A673 (cell line): ENCODE results near the gene DNAAF6. TPM values are rescaled to one million over a fixed set of nuclear protein-coding genes. Genes with fewer than 3 reads are reported as not detected.
"Not testable (repeated sequence)": the region's sequence is repeated elsewhere in the genome, so short reads cannot be mapped to it uniquely, and the experiment has no call there.

ENCODE experiments used
- Bru-seq: library from RNA; stranded (reverse); fragments of 400-500 nt; gene quantifications from one replicate; lab custom pipeline; 2021; lab: Mats Ljungman, UMichigan
- BruChase-seq, 2 experiments: library from RNA; stranded (reverse); fragments of 400-500 nt; gene quantifications; one replicate each; lab custom pipeline; 2021; lab: Mats Ljungman, UMichigan
- BruUV-seq: library from RNA; stranded (reverse); fragments of 400-500 nt; replicated peaks from 2 replicates; lab custom pipeline; 2021; lab: Mats Ljungman, UMichigan
- CTCF ChIA-PET: fragments of 300-600 bp; sonication (Branson Sonifier 250); formaldehyde crosslinking; loops from one replicate; lab custom pipeline; 2022; ENCODE audit warnings: antibody characterized with exemption; lab: Charles Lee
- POLR2A ChIA-PET: fragments of 300-600 bp; sonication (Branson Sonifier 250); formaldehyde crosslinking; loops from one replicate; lab custom pipeline; 2022; ENCODE audit warnings: antibody characterized with exemption; ENCODE audit not compliant: low non-redundant PET; lab: Charles Lee
- DNase-seq: peaks from one replicate; pipeline ENCODE4 v3.0.0-alpha.2; 2015; ENCODE audit warnings: low spot score
- H3K27ac ChIP-seq: fragments of 200-600 bp; sonication (generic); 2 replicates; pipeline ENCODE4 v1.5.1; 2016; ENCODE audit warnings: mixed run types, low read depth, mild to moderate bottlenecking, mixed read lengths, antibody characterized with exemption, low read length; ENCODE audit not compliant: poor library complexity, severe bottlenecking
- H3K27me3 ChIP-seq: fragments of 200-600 bp; sonication (generic); replicated peaks from 2 replicates; pipeline ENCODE4 v1.6.1; 2017; ENCODE audit warnings: mixed run types, low read depth, mild to moderate bottlenecking, mixed read lengths, antibody characterized with exemption, low read length; ENCODE audit not compliant: insufficient read depth, poor library complexity
- H3K36me3 ChIP-seq: fragments of 200-600 bp; sonication (generic); 2 replicates; pipeline ENCODE4 v1.6.1; 2016; ENCODE audit warnings: mixed run types, mild to moderate bottlenecking, mixed read lengths, antibody characterized with exemption, low read length; ENCODE audit not compliant: insufficient read depth, poor library complexity, severe bottlenecking
- H3K4me1 ChIP-seq: fragments of 200-600 bp; sonication (generic); 2 replicates; pipeline ENCODE4 v1.6.1; 2017; ENCODE audit warnings: mixed run types, mild to moderate bottlenecking, mixed read lengths, antibody characterized with exemption, low read length; ENCODE audit not compliant: insufficient read depth, poor library complexity, severe bottlenecking
- H3K4me3 ChIP-seq: fragments of 200-600 bp; sonication (generic); 2 replicates; pipeline ENCODE4 v1.5.1; 2016; ENCODE audit warnings: low read depth, mixed run types, mild to moderate bottlenecking, mixed read lengths, low read length; ENCODE audit not compliant: poor library complexity, severe bottlenecking
- H3K9me3 ChIP-seq: fragments of 200-600 bp; sonication (generic); 2 replicates; pipeline ENCODE4 v1.6.1; 2016; ENCODE audit warnings: mixed run types, low read depth, mild to moderate bottlenecking, mixed read lengths, antibody characterized with exemption, low read length; ENCODE audit not compliant: poor library complexity, severe bottlenecking
- EZH2 ChIP-seq: fragments of 200-600 bp; sonication (generic); IDR thresholded peaks from 2 replicates; pipeline ENCODE4 v1.6.1; 2017; ENCODE audit warnings: borderline replicate concordance, low read depth, mild to moderate bottlenecking, mixed read lengths, antibody characterized with exemption, low read length; ENCODE audit not compliant: poor library complexity, severe bottlenecking
- intact Hi-C: fragments of 100-400 bp; cut with micrococcal nuclease; formaldehyde crosslinking; loops from one replicate; pipeline ENCODE4 v1.10.0; 2022; ENCODE audit not compliant: unreplicated experiment
- long read RNA-seq: library from polyadenylated mRNA; stranded (forward); transcript quantifications from one replicate; pipeline ENCODE4 v2.0.0, GENCODE V29; 2022
- total RNA-seq: library from RNA; stranded (reverse); gene quantifications from 2 replicates; pipeline ENCODE4 v1.2.3, GENCODE V29; 2021
- TF ChIP-seq, protein P1 (sequence below): fragments of 300-800, 200-600 bp; sonication (generic); conservative IDR thresholded peaks from 2 replicates; pipeline ENCODE4 v1.5.1; 2017; ENCODE audit warnings: low read depth, mild to moderate bottlenecking, antibody characterized with exemption, low read length, moderate library complexity, mixed read lengths

The DNAAF6 gene
- total RNA-seq (not detected in 2 replicates), Bru-seq, nascent RNA (not detected), BruChase-seq, experiment 1, labeled RNA remaining after a 2-hour chase (not detected), BruChase-seq, experiment 2, labeled RNA remaining after a 6-hour chase (not detected)
- long read RNA-seq, result 0 reads

DNA sequence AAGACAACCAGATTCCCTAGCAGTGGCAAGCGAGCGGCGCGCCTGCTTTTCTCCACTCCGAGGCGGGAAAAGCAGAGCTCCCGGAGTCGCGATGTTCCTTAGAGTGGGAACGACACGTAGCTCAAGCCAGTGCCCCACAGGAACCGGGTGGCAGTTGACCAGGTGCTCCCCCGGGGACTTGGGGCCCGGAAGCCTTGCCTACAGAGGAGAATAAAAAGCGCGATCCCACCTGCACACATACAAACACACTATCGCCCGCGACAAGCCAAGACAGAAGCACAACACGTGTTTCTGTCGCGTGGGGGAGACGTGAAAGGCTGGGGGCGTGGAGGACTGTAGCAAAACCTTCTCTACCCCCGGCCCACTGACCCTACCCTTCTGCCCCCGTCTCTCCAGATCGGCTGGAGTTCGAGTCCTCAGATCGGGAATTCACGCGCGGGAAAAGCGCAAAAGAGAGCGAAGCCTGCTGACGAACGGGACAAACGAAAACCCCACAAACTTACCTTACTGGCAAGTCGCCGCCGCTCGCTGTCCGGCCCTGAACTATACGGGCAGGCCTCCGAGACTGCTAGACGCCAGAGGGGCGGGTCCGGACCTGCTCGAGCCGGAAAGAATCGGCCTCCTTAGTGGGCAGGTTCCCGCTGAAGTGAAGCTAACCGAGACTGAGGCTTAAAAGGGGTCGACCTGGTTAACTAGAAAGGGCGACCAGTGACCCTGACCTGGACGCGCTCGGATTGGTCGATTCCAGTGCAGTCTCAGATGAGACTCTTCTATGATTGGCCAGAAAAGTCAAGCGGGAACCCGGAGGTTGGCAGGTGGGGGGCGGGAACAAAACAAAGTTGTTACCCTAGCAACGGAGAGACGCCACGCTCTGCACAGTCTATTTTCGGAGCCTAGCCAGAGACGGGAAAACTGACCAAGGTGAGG, at the start of gene DNAAF6, which contains the start of gene NUP62CL:
TSS of gene DNAAF6 (plus strand) at position 842 of the 927 bp plus-strand sequence. CDS start 6,265 bp downstream, outside the sequence.
TSS of gene NUP62CL (minus strand) at position 664 of the 927 bp plus-strand sequence. CDS start 31,287 bp downstream, outside the sequence.
- H3K36me3 ChIP-seq, result no peaks in the 10 kb centered on the region
- DNase-seq, result peak; percentile 78
- intact Hi-C loops, result no loop called here
- TF ChIP-seq, protein P1, sequence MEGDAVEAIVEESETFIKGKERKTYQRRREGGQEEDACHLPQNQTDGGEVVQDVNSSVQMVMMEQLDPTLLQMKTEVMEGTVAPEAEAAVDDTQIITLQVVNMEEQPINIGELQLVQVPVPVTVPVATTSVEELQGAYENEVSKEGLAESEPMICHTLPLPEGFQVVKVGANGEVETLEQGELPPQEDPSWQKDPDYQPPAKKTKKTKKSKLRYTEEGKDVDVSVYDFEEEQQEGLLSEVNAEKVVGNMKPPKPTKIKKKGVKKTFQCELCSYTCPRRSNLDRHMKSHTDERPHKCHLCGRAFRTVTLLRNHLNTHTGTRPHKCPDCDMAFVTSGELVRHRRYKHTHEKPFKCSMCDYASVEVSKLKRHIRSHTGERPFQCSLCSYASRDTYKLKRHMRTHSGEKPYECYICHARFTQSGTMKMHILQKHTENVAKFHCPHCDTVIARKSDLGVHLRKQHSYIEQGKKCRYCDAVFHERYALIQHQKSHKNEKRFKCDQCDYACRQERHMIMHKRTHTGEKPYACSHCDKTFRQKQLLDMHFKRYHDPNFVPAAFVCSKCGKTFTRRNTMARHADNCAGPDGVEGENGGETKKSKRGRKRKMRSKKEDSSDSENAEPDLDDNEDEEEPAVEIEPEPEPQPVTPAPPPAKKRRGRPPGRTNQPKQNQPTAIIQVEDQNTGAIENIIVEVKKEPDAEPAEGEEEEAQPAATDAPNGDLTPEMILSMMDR, result no peak
- no peak for TF ChIP-seq EZH2
- no peak within 1 kb of the TSS for H3K27ac ChIP-seq
- H3K4me1 ChIP-seq, result no peaks in the 10 kb centered on the region
- no TSS peak for BruUV-seq
- no peaks in the 10 kb centered on the region for H3K9me3 ChIP-seq
- H3K27me3 ChIP-seq, result no peaks in the 10 kb centered on the region
- ChIA-PET CTCF (no interaction called here), POLR2A (no interaction called here)
- H3K4me3 ChIP-seq, result peak within 1 kb of the TSS; percentile 57

DNA sequence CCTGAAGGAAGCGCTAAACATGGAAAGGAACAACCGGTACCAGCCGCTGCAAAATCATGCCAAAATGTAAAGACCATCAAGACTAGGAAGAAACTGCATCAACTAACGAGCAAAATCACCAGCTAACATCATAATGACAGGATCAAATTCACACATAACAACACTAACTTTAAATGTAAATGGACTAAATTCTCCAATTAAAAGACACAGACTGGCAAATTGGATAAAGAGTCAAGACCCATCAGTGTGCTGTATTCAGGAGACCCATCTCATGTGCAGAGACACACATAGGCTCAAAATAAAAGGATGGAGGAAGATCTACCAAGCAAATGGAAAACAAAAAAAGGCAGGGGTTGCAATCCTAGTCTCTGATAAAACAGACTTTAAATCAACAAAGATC, 48.8 kb upstream of the DNAAF6 start:
- H3K27ac ChIP-seq, H3K27me3 ChIP-seq, BruUV-seq, CTCF ChIA-PET, DNase-seq, intact Hi-C loops, H3K9me3 ChIP-seq, H3K4me3 ChIP-seq, H3K4me1 ChIP-seq, POLR2A ChIA-PET, H3K36me3 ChIP-seq: not testable (repeated sequence)

DNA sequence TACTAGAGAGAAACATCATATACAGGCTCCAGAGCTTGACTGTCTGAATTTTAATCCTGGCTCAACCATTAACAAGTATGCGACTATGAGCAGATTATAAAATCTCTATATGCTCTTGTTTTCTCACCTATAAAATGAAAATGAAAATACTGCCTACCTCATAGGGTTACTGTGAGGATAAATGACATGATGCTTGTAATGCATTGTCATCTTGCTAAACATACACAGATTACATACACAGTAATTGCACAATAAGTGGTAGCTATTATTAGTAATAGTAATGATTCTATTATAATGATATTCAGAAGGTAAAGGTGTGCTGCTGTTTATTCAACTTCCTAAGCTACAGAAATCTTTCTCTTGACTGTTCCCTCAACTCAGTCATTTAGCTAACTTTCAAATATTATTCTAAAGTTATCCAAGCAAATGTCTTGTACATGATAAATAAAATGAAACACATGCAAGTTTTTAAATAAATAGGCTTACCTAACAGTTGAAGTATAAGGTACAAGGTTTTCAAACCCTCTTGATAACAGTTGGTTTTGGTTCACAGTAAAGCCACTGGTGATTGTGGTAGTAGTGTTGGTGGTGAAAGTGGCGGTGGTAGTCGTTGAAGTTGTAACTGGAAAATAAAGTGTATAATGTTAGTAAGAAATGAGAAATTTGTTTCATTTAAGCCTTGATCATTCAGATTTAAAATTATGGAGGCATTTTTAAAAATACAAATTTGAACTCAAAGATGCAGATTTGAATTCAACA, 39.1 kb upstream of the DNAAF6 start:
- CTCF ChIA-PET, result no interaction called here
- BruUV-seq, result no TSS peak

More for the DNA sequence above, 39.1 kb upstream of the DNAAF6 start:
- POLR2A ChIA-PET, result no interaction called here
- H3K27ac ChIP-seq, result no peak overlapping the region
- intact Hi-C loops, result no loop called here
- H3K9me3 ChIP-seq, result no peaks in the 10 kb centered on the region
- no peak overlapping the region for H3K4me3 ChIP-seq
- no peaks in the 10 kb centered on the region for H3K4me1 ChIP-seq
- DNase-seq, result no peak
- H3K36me3 ChIP-seq, result no peaks in the 10 kb centered on the region
- no peaks in the 10 kb centered on the region for H3K27me3 ChIP-seq
- TF ChIP-seq EZH2, result no peak
- TF ChIP-seq, protein P1, result no peak
